SH-SY5Y (cell line): ENCODE measurements around the gene HCFC1.

ENCODE experiments used
- GATA2 ChIP-seq: IDR thresholded peaks from 2 replicates; pipeline ENCODE4 v1.6.1; 2011; ENCODE audit warnings: mild to moderate bottlenecking, low read depth, low read length
- GATA3 ChIP-seq: IDR thresholded peaks from 2 replicates; pipeline ENCODE4 v1.6.1; 2011; ENCODE audit warnings: low read depth, mild to moderate bottlenecking, low read length, moderate library complexity

DNA sequence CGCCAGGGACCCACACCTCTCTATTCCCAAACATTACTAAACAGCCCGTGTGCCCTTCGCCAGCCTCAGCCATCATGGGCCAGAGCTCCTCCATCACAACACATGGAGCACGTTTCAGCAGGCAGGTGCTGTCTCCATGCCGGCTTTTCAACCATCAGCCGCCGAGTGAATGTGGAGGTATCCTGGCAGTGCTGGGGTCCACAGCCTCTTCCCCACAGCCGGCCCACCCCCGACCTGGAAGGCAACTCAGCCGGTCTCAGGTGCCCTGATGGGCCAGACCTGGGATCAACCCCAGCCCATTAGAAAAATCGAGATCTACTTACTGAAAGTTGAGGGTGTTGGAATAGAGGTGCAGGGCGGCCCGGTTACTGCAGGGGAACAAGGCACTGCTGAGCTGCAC is 39.9 kb downstream of the HCFC1 start:
- TF ChIP-seq GATA2 (no peak), GATA3 (no peak)
